OCI-LY3 (cell line): Measurements from ENCODE around the gene ATP6V0C.

Experiments used
- EZH2phosphoT487 ChIP-seq: fragments of 200-600 bp; shearing (Covaris generic); IDR thresholded peaks from 2 replicates; pipeline ENCODE4 v1.6.1; 2018; ENCODE audit warnings: antibody characterized with exemption, mixed run types, low read depth
- TF ChIP-seq, protein P1 (sequence below): fragments of 200-600, 300-600 bp; sonication (generic); IDR thresholded peaks from 2 replicates; pipeline ENCODE4 v1.5.1; 2014; ENCODE audit warnings: antibody characterized with exemption, low read length, low read depth

DNA sequence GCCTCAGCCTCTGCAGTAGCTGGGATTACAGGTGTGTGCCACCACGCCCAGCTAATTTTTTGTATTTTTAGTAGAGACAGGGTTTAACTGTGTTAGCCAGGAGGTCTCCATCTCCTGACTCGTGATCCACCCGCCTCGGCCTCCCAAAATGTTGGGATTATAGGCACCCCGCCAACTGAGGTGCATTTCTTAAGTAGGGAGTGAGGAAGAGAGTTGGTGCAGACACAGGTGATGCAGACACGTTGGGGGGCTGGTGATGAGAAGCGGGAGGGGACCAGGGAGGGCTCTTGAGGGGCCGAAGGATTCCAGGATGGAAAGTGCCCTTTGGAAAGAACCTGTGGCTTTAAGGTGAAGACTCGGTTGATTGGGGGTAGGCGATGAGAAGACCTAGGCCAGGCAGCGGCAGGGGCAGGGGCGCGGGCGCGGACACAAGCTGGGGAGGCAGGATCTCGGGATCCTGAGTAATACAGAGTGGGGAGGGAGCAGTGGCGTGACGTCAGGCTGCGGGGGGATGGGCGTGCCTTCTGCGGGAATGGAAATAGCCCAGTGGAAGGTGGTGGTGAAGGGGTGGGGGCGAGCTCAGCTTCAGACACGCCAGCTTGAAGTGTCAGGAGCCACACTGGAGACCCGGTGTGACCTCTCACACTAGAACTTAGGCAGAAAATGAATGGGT lies 2.5 kb upstream of the ATP6V0C start:
- TF ChIP-seq, protein P1, sequence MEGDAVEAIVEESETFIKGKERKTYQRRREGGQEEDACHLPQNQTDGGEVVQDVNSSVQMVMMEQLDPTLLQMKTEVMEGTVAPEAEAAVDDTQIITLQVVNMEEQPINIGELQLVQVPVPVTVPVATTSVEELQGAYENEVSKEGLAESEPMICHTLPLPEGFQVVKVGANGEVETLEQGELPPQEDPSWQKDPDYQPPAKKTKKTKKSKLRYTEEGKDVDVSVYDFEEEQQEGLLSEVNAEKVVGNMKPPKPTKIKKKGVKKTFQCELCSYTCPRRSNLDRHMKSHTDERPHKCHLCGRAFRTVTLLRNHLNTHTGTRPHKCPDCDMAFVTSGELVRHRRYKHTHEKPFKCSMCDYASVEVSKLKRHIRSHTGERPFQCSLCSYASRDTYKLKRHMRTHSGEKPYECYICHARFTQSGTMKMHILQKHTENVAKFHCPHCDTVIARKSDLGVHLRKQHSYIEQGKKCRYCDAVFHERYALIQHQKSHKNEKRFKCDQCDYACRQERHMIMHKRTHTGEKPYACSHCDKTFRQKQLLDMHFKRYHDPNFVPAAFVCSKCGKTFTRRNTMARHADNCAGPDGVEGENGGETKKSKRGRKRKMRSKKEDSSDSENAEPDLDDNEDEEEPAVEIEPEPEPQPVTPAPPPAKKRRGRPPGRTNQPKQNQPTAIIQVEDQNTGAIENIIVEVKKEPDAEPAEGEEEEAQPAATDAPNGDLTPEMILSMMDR: no peak
- no peak for TF ChIP-seq EZH2phosphoT487
